Psoas muscle (tissue), 8 donors: ENCODE results near the gene LKAAEAR1. TPM values are rescaled to one million over a fixed set of nuclear protein-coding genes. Genes with fewer than 3 reads are reported as not detected.

Source experiments
- ATAC-seq, 4 donors: fragments of 200-7000 bp; cut with Tn5 transposase; one replicate each; pipeline ENCODE4 v1.9.1; 2020; ENCODE audit warnings: moderate library complexity in 3 of 4, mild to moderate bottlenecking in 2 of 4
- DNase-seq, 2 donors: peaks; one replicate each; pipeline ENCODE4 v3.0.0-alpha.2; 2020
- H3K27ac ChIP-seq: fragments of 200-600 bp; one replicate; pipeline ENCODE4 v1.8.0; 2022
- H3K27me3 ChIP-seq, 3 donors: fragments of 200-600 bp in 1 of 3; one replicate each; pipeline versions ENCODE4 v1.6.1 to v1.8.0; 2013 to 2022; ENCODE audit warnings: low read length in 2 of 3, mild to moderate bottlenecking in 2 of 3, moderate library complexity in 1 of 3; ENCODE audit not compliant: insufficient read depth in 3 of 3
- H3K36me3 ChIP-seq, 2 donors: fragments of 200-600 bp in 1 of 2; one replicate each; pipeline versions ENCODE4 v1.6.1 to v1.8.0; 2013 to 2022; ENCODE audit warnings: low read depth in 1 of 2, mild to moderate bottlenecking in 1 of 2, moderate library complexity in 1 of 2; ENCODE audit not compliant: insufficient read depth in 1 of 2
- H3K4me1 ChIP-seq: fragments of 200-600 bp; one replicate; pipeline ENCODE4 v1.8.0; 2022
- H3K4me3 ChIP-seq: fragments of 200-600 bp; one replicate; pipeline ENCODE4 v1.8.0; 2022; ENCODE audit warnings: mild to moderate bottlenecking
- H3K9me3 ChIP-seq: fragments of 200-600 bp; one replicate; pipeline ENCODE4 v1.8.0; 2022
- CTCF ChIP-seq: fragments of 200-600 bp; IDR thresholded peaks from one replicate; pipeline ENCODE4 v1.8.0; 2022; ENCODE audit warnings: antibody characterized with exemption
- WGBS, 3 donors: extraction: QIAGEN DNeasy Blood & Tissue Kit; methylation state at CpG; one replicate each; pipeline versions ENCODE4 v1.1.6 to v1.1.7; 2013; 5-methylcytosine and 5-hydroxymethylcytosine counted together
- intact Hi-C, 2 donors: fragments of 100-400 bp; cut with DNase I; formaldehyde crosslinking; loops; one replicate each; pipeline versions ENCODE4 v1.11.0 to v1.14.2; 2022
- polyA plus RNA-seq, 3 donors: library from polyadenylated mRNA; stranded (reverse); fragments of 200-250 nt; gene quantifications; one replicate each; pipeline ENCODE4 v1.2.3, GENCODE V29; 2013
- total RNA-seq, 4 donors: library from RNA; stranded (reverse); fragmentation: NEBNext Ultra II Directional in 2 of 4; extraction: Animal tissue kit (Norgen Biotek cat#: 25700) in 2 of 4; gene quantifications; one replicate each; pipeline versions ENCODE4 v1.2.1 to v1.2.4, GENCODE V29; 2021 to 2023
- donor health status: healthy with polysubstance abuse.
- donor health status: DM: no; HTN: no; CAD: no; lungs with moderate emphysema.
- donor health status: Bipolar disorder and iron deficiency.
- donor health status: healthy.
- donor health status: DM: yes; HTN: yes; CAD: no.
- donor health status: DM: no; HTN: no; CAD: no.
- donor health status: DM: no; HTN: no; CAD: no.
- donor health status: DM: yes; HTN: yes; CAD: no.

The LKAAEAR1 gene
- total and polyA plus RNA-seq, 7 donors, result not detected

DNA sequence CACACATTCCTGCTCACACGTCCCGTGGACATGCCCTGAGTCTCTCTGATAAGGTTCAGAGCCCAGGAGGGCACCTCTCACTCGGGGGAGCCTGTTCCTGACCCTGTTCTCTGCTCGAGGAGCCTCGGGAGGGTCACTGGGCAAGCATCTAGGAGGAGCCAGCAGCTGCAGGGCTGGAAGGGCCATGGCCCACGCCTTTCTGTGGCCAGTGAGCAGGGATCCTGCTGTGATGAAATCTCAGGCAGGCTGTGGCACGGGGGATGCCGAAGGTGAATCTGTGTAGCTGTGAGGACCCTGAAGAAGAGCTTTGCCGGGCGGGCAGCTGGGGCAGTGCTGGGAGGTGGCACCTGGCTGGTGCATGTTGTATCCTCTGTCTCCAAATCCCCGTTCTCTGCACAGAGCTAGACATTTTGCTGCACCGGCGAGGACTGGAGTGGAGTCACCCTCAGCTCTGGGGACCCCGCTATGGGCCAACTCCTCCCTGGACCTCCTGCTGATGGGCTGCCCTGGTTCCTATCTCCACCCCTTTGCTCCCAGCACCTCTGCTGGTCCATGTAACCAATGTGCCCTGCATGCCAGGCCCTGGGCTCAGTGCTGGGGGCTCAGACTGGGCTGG, 30.3 kb upstream of the LKAAEAR1 start:
- H3K4me3 ChIP-seq, result no peak overlapping the region
- H3K36me3 ChIP-seq, result no peaks in the 10 kb centered on the region
- no peak for ATAC-seq
- no peaks in the 10 kb centered on the region for H3K9me3 ChIP-seq
- H3K4me1 ChIP-seq, result no peaks in the 10 kb centered on the region
- H3K27me3 ChIP-seq, result peaks cover 0 to 5% (median 0%) of the 10 kb centered on the region in 3 donors
- DNase-seq, result peak in 1 of 2 donors; percentile 46
- no peak for TF ChIP-seq CTCF
- intact Hi-C loops, result no loop called here
- no peak overlapping the region for H3K27ac ChIP-seq
- 74 to 80% (median 74%) methylated on average over 14 of the region's 14 CpGs for WGBS, 3 donors

GRCh38 chr20:64113796-64114355, 29.7 kb upstream of the LKAAEAR1 start:
- peak in 1 of 2 donors; percentile 38 for DNase-seq
- WGBS, 3 donors, result 71 to 78% (median 76%) methylated on average over 13 of the region's 13 CpGs

GRCh38 chr20:64113444-64113775, 29.2 kb upstream of the LKAAEAR1 start:
- no peak for TF ChIP-seq CTCF
- Histone ChIP-seq H3K36me3 (no peaks in the 10 kb centered on the region), H3K4me3 (no peak overlapping the region), H3K4me1 (no peaks in the 10 kb centered on the region), H3K27me3 (peaks cover 0 to 5% (median 2%) of the 10 kb centered on the region in 3 donors), H3K9me3 (no peaks in the 10 kb centered on the region), H3K27ac (no peak overlapping the region)
- ATAC-seq (no peak), DNase-seq (no peak)
- 58 to 66% (median 66%) methylated on average over 6 of the region's 6 CpGs for WGBS, 3 donors
- intact Hi-C loops, result no loop called here

More at GRCh38 chr20:64113796-64114355, 29.7 kb upstream of the LKAAEAR1 start:
- Histone ChIP-seq H3K27me3 (peaks cover 0 to 5% (median 0%) of the 10 kb centered on the region in 3 donors), H3K4me1 (no peaks in the 10 kb centered on the region), H3K27ac (no peak overlapping the region), H3K9me3 (no peaks in the 10 kb centered on the region), H3K36me3 (no peaks in the 10 kb centered on the region), H3K4me3 (no peak overlapping the region)
- no peak for ATAC-seq
- intact Hi-C loops, result no loop called here
- no peak for TF ChIP-seq CTCF

DNA sequence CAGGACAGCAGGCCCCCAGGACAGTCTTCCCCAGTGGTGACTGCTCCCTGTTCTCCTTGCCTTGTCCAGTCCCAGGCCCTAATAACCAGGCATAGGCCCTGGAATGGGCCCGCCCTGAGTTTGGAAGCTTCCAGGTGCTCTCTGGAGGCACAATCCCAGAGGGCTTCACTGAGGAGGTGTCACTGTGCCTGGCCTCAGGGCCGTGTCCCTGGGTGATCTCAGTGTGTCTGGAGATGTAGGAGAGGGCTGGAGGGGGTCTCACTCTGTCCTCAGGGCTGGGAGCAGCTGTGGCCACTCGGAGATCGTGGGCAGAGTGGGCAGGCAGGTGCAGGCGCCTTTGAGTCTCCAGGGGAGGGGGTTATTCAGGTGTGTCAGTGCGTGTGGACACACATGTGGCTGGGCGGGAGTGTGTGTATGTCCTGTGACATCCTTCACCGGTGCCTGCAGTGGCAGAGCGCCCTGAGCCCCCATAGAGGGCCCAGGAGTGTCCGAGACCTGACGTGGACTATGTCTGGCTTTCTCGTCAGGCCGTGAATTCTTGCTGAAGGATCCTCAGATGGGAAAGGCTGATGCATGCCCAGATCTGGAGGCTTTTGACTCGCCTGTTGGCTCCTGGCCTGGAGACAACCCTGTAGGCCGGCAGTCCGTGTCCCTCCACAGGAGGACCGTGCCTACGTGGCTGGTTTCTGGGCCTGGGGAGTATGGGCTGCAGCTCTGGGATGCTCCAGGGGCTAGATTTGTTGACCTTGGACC, 28.7 kb upstream of the LKAAEAR1 start:
- H3K27me3 ChIP-seq, result peaks cover 0 to 7% (median 7%) of the 10 kb centered on the region in 3 donors
- H3K4me3 ChIP-seq, result no peak overlapping the region
- H3K9me3 ChIP-seq, result no peaks in the 10 kb centered on the region
- H3K36me3 ChIP-seq, result no peaks in the 10 kb centered on the region
- no peak overlapping the region for H3K27ac ChIP-seq
- no peaks in the 10 kb centered on the region for H3K4me1 ChIP-seq
- TF ChIP-seq CTCF, result no peak
- intact Hi-C loops, result no loop called here
- ATAC-seq (no peak), DNase-seq (peak in 1 of 2 donors; percentile 35)
- WGBS, 3 donors, result 75 to 84% (median 76%) methylated on average over 18 of the region's 18 CpGs
